ENCODE data around the gene ETNPPL.

The ETNPPL gene

GRCh38 chr4:108709234-108709633 is 53.6 kb downstream of the ETNPPL start:
- no peak overlapping the region for H3K4me3 ChIP-seq (ENCODE audit: low read length)
- H2AFZ ChIP-seq (ENCODE audit: low read depth, low read length), result no peak overlapping the region
- H3K9me3 ChIP-seq (ENCODE audit: low read length), result no peaks in the 10 kb centered on the region
- H3K36me3 ChIP-seq (ENCODE audit: insufficient read depth, low read length), result no peaks in the 10 kb centered on the region
- no peaks in the 10 kb centered on the region for H3K4me1 ChIP-seq (ENCODE audit: insufficient read depth, low read length)
- no peaks in the 10 kb centered on the region for H3K27me3 ChIP-seq (ENCODE audit: insufficient read depth, low read length)

DNA sequence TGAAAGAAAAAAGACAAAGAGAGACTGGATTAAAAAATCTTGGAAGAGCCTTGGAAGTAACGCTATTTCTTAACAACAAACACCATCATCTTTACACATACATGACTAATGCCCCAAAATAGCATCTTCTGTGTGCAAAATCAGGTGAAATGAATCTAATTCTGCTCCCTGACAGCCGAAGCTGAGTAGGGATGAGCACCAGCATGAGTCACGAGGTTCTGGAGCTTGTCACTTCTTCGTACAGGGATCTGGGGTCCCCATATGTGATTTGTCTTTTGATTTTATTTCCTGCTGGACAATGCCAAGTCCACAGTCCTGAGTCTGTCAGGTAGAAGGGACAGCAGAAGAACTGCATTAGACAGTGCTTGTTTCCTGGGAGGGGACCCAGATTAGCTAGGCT is 56.6 kb downstream of the ETNPPL start:
- no peaks in the 10 kb centered on the region for H3K4me1 ChIP-seq (ENCODE audit: insufficient read depth, low read length)
- no peaks in the 10 kb centered on the region for H3K27me3 ChIP-seq (ENCODE audit: insufficient read depth, low read length)
- H3K36me3 ChIP-seq (ENCODE audit: insufficient read depth, low read length), result no peaks in the 10 kb centered on the region
- no peak overlapping the region for H3K4me3 ChIP-seq (ENCODE audit: low read length)
- no peaks in the 10 kb centered on the region for H3K9me3 ChIP-seq (ENCODE audit: low read length)
- no peak overlapping the region for H2AFZ ChIP-seq (ENCODE audit: low read depth, low read length)

GRCh38 chr4:108703966-108704365 is 58.9 kb downstream of the ETNPPL start:
- Histone ChIP-seq H3K36me3 (ENCODE audit: insufficient read depth, low read length) (no peaks in the 10 kb centered on the region), H3K4me3 (ENCODE audit: low read length) (no peak overlapping the region), H2AFZ (ENCODE audit: low read depth, low read length) (no peak overlapping the region), H3K27me3 (ENCODE audit: insufficient read depth, low read length) (no peaks in the 10 kb centered on the region), H3K4me1 (ENCODE audit: insufficient read depth, low read length) (no peaks in the 10 kb centered on the region), H3K9me3 (ENCODE audit: low read length) (no peaks in the 10 kb centered on the region)

- Histone ChIP-seq H3K4me1 (ENCODE audit: insufficient read depth, low read length) (no peaks in the 10 kb centered on the region), H3K9me3 (ENCODE audit: low read length) (no peaks in the 10 kb centered on the region), H3K36me3 (ENCODE audit: insufficient read depth, low read length) (no peaks in the 10 kb centered on the region), H2AFZ (ENCODE audit: low read depth, low read length) (no peak overlapping the region), H3K4me3 (ENCODE audit: low read length) (no peak overlapping the region), H3K27me3 (ENCODE audit: insufficient read depth, low read length) (no peaks in the 10 kb centered on the region)
Measured at GRCh38 chr4:108703370-108703769, 59.5 kb downstream of the ETNPPL start.

GRCh38 chr4:108702960-108703359 is 59.9 kb downstream of the ETNPPL start:
- H3K4me1 ChIP-seq (ENCODE audit: insufficient read depth, low read length), result no peaks in the 10 kb centered on the region
- H3K9me3 ChIP-seq (ENCODE audit: low read length), result no peaks in the 10 kb centered on the region
- H3K4me3 ChIP-seq (ENCODE audit: low read length), result no peak overlapping the region
- H3K36me3 ChIP-seq (ENCODE audit: insufficient read depth, low read length), result no peaks in the 10 kb centered on the region
- H3K27me3 ChIP-seq (ENCODE audit: insufficient read depth, low read length), result no peaks in the 10 kb centered on the region
- no peak overlapping the region for H2AFZ ChIP-seq (ENCODE audit: low read depth, low read length)

- no peaks in the 10 kb centered on the region for H3K4me1 ChIP-seq (ENCODE audit: insufficient read depth, low read length)
- H3K9me3 ChIP-seq (ENCODE audit: low read length), result no peaks in the 10 kb centered on the region
- no peaks in the 10 kb centered on the region for H3K27me3 ChIP-seq (ENCODE audit: insufficient read depth, low read length)
- H2AFZ ChIP-seq (ENCODE audit: low read depth, low read length), result no peak overlapping the region
- no peaks in the 10 kb centered on the region for H3K36me3 ChIP-seq (ENCODE audit: insufficient read depth, low read length)
- no peak overlapping the region for H3K4me3 ChIP-seq (ENCODE audit: low read length)
Measured at GRCh38 chr4:108700081-108700757, 62.6 kb downstream of the ETNPPL start.

DNA sequence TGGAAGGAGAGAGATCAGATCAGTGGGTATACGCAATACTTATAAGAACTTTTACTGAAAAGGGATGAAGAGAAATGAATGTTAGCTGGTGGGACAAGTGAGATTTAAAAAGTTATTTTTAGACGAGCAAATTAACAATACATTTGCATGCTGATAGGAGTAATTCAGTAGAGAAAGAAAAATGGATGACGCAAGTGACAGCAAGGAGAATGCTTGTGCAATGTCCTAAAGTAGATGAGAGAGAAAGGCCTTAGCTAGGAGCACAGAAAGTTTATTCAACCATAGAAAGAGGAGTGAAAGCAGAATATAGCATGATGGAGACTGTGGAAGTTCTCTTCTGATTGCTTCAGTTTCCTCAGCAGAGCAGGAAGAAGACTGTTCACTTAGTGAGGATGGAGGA is 66.7 kb downstream of the ETNPPL start:
- no peaks in the 10 kb centered on the region for H3K4me1 ChIP-seq (ENCODE audit: insufficient read depth, low read length)
- H3K9me3 ChIP-seq (ENCODE audit: low read length), result no peaks in the 10 kb centered on the region
- no peak overlapping the region for H2AFZ ChIP-seq (ENCODE audit: low read depth, low read length)
- no peaks in the 10 kb centered on the region for H3K27me3 ChIP-seq (ENCODE audit: insufficient read depth, low read length)
- H3K4me3 ChIP-seq (ENCODE audit: low read length), result no peak overlapping the region
- H3K36me3 ChIP-seq (ENCODE audit: insufficient read depth, low read length), result no peaks in the 10 kb centered on the region

- Histone ChIP-seq H3K27me3 (ENCODE audit: insufficient read depth, low read length) (no peaks in the 10 kb centered on the region), H3K4me1 (ENCODE audit: insufficient read depth, low read length) (peaks cover 3% of the 10 kb centered on the region), H3K36me3 (ENCODE audit: insufficient read depth, low read length) (no peaks in the 10 kb centered on the region), H2AFZ (ENCODE audit: low read depth, low read length) (no peak overlapping the region), H3K9me3 (ENCODE audit: low read length) (no peaks in the 10 kb centered on the region), H3K4me3 (ENCODE audit: low read length) (no peak overlapping the region)
Measured at GRCh38 chr4:108695062-108695461, 67.8 kb downstream of the ETNPPL start.

- Histone ChIP-seq H2AFZ (ENCODE audit: low read depth, low read length) (no peak overlapping the region), H3K9me3 (ENCODE audit: low read length) (no peaks in the 10 kb centered on the region), H3K36me3 (ENCODE audit: insufficient read depth, low read length) (no peaks in the 10 kb centered on the region), H3K27me3 (ENCODE audit: insufficient read depth, low read length) (no peaks in the 10 kb centered on the region), H3K4me3 (ENCODE audit: low read length) (no peak overlapping the region), H3K4me1 (ENCODE audit: insufficient read depth, low read length) (peaks cover 3% of the 10 kb centered on the region)
Measured at GRCh38 chr4:108694423-108694822, 68.4 kb downstream of the ETNPPL start.

GRCh38 chr4:108693819-108694218 is 69.0 kb downstream of the ETNPPL start:
- no peaks in the 10 kb centered on the region for H3K9me3 ChIP-seq (ENCODE audit: low read length)
- no peak overlapping the region for H2AFZ ChIP-seq (ENCODE audit: low read depth, low read length)
- no peaks in the 10 kb centered on the region for H3K27me3 ChIP-seq (ENCODE audit: insufficient read depth, low read length)
- H3K4me1 ChIP-seq (ENCODE audit: insufficient read depth, low read length), result peaks cover 3% of the 10 kb centered on the region
- H3K36me3 ChIP-seq (ENCODE audit: insufficient read depth, low read length), result no peaks in the 10 kb centered on the region
- H3K4me3 ChIP-seq (ENCODE audit: low read length), result no peak overlapping the region

GRCh38 chr4:108693211-108693610 is 69.6 kb downstream of the ETNPPL start:
- Histone ChIP-seq H3K4me1 (ENCODE audit: insufficient read depth, low read length) (peaks cover 3% of the 10 kb centered on the region), H3K4me3 (ENCODE audit: low read length) (no peak overlapping the region), H3K27me3 (ENCODE audit: insufficient read depth, low read length) (no peaks in the 10 kb centered on the region), H2AFZ (ENCODE audit: low read depth, low read length) (no peak overlapping the region), H3K9me3 (ENCODE audit: low read length) (no peaks in the 10 kb centered on the region), H3K36me3 (ENCODE audit: insufficient read depth, low read length) (no peaks in the 10 kb centered on the region)
